ENCODE data around the gene RWDD2A.

DNA sequence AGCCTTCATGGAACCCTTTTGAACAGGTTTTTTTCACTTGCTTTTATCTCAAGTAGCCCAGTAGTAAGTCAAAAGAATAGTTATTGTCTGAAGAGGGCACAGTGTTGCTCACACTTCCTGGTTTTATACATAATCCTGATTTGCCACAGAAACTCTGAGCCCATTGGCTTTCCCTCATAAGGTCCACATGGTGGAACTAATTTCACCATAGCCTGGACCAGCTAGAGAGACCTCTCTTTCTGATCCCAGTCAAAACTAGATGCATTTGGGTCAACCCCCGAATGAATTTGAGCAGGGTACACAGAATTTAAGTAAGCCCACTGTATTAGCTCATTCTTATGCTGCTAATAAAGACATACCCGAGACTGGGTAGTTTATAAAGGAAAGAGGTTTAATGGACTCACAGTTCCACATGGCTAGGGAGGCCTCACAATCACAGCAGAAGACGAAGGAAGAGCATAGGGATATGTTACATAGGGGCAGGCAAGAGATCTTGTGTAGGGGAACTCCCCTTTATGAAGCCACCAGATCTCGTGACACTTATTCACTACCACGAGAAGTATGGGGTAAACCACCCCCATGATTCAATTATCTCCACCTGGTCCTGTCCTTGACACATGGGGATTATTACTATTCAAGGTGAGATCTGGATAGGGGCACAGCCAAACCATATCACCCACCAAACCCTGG, 6.2 kb downstream of the RWDD2A start:
- TF ChIP-seq, protein P1, sequence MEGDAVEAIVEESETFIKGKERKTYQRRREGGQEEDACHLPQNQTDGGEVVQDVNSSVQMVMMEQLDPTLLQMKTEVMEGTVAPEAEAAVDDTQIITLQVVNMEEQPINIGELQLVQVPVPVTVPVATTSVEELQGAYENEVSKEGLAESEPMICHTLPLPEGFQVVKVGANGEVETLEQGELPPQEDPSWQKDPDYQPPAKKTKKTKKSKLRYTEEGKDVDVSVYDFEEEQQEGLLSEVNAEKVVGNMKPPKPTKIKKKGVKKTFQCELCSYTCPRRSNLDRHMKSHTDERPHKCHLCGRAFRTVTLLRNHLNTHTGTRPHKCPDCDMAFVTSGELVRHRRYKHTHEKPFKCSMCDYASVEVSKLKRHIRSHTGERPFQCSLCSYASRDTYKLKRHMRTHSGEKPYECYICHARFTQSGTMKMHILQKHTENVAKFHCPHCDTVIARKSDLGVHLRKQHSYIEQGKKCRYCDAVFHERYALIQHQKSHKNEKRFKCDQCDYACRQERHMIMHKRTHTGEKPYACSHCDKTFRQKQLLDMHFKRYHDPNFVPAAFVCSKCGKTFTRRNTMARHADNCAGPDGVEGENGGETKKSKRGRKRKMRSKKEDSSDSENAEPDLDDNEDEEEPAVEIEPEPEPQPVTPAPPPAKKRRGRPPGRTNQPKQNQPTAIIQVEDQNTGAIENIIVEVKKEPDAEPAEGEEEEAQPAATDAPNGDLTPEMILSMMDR (IDR thresholded peaks at IDR 0.05) = no peak
- no peak for TF ChIP-seq POLR2A (IDR thresholded peaks at IDR 0.05)
